ENCODE measurements around the gene BCCIP.

The BCCIP gene

DNA sequence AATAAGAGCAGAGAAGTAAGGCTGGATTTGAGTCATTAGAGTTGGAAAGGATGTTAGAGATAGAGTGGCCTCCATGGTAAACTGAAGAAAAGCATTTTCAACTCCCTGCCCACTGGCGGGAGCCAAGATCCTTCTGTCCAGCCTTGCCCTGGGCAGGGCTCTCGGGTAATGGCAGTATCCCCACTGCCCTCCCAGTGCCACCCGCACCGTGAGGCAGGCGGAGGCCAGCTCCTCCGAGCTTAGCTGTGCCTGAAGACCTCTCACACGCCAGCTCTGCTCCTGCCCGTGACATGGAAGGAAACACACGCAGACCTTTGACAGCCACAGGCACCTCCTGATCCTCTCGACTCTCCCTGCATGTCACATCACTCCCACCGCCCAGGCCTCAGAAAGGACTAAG, 22.3 kb downstream of the BCCIP start:
- H3K79me1 ChIP-seq (ENCODE audit: low read length), result no peaks in the 10 kb centered on the region
- no peak overlapping the region for H3K18ac ChIP-seq (ENCODE audit: low read length)
- H3K9me3 ChIP-seq (ENCODE audit: insufficient read depth, low read depth, low read length), result no peaks in the 10 kb centered on the region
- H3K23ac ChIP-seq (ENCODE audit: low read length), result no peak overlapping the region
- H3K79me2 ChIP-seq (ENCODE audit: control insufficient read depth, insufficient read depth, low read length, poor library complexity), result no peaks in the 10 kb centered on the region
- no peak overlapping the region for H2AFZ ChIP-seq (ENCODE audit: insufficient read depth, low read length, poor library complexity)
- H3K4me3 ChIP-seq (ENCODE audit: low read depth, low read length), result no peak overlapping the region
- no CpG with 5 or more reads among the region's 11 CpGs for WGBS (ENCODE audit: extremely low coverage, insufficient coverage, insufficient read length)
- no peak overlapping the region for H4K91ac ChIP-seq (ENCODE audit: low read depth, low read length)
- no peak overlapping the region for H2BK12ac ChIP-seq (ENCODE audit: low read length)
- no peak overlapping the region for H3K4me2 ChIP-seq (ENCODE audit: low read length)
- no peak overlapping the region for H4K8ac ChIP-seq (ENCODE audit: low read depth, low read length)
- H3K14ac ChIP-seq (ENCODE audit: low read length), result no peak overlapping the region
- H3K27me3 ChIP-seq (ENCODE audit: insufficient read depth, low read length), result no peaks in the 10 kb centered on the region
- no peak overlapping the region for H2AK5ac ChIP-seq (ENCODE audit: low read length)
- H3K4ac ChIP-seq (ENCODE audit: low read depth, low read length), result no peak overlapping the region
- H2BK120ac ChIP-seq (ENCODE audit: insufficient read depth, low read length, poor library complexity), result no peak overlapping the region
- H2BK5ac ChIP-seq (ENCODE audit: low read depth, low read length, poor library complexity), result no peak overlapping the region
- H3K4me1 ChIP-seq (ENCODE audit: control insufficient read depth in 1 of 2, insufficient read depth in 2 of 2, low read length in 2 of 2), result no peaks in the 10 kb centered on the region
- H3K27ac ChIP-seq (ENCODE audit: low read depth, low read length), result no peak overlapping the region
- peaks cover 26 to 45% of the 10 kb centered on the region in 2 experiments for H3K36me3 ChIP-seq (ENCODE audit: control insufficient read depth in 1 of 2, insufficient read depth in 2 of 2, low read length in 2 of 2)
- H3K9ac ChIP-seq (ENCODE audit: low read length), result no peak overlapping the region
- DNase-seq, result no peak
- H4K12ac ChIP-seq (ENCODE audit: low read depth, low read length), result peak overlapping the region; percentile 1

GRCh38 chr10:125846894-125847293, 23.5 kb downstream of the BCCIP start:
- Histone ChIP-seq H3K79me1 (ENCODE audit: low read length) (no peaks in the 10 kb centered on the region), H3K36me3 (ENCODE audit: control insufficient read depth in 1 of 2, insufficient read depth in 2 of 2, low read length in 2 of 2) (peaks cover 27 to 49% of the 10 kb centered on the region in 2 experiments), H2AFZ (ENCODE audit: insufficient read depth, low read length, poor library complexity) (no peak overlapping the region), H2BK12ac (ENCODE audit: low read length) (no peak overlapping the region), H3K27me3 (ENCODE audit: insufficient read depth, low read length) (no peaks in the 10 kb centered on the region), H3K18ac (ENCODE audit: low read length) (no peak overlapping the region), H2BK120ac (ENCODE audit: insufficient read depth, low read length, poor library complexity) (no peak overlapping the region), H2AK5ac (ENCODE audit: low read length) (no peak overlapping the region), H4K8ac (ENCODE audit: low read depth, low read length) (no peak overlapping the region), H3K23ac (ENCODE audit: low read length) (no peak overlapping the region), H3K9ac (ENCODE audit: low read length) (no peak overlapping the region), H3K9me3 (ENCODE audit: insufficient read depth, low read depth, low read length) (no peaks in the 10 kb centered on the region), H3K4ac (ENCODE audit: low read depth, low read length) (no peak overlapping the region), H3K4me2 (ENCODE audit: low read length) (no peak overlapping the region), H3K4me1 (ENCODE audit: control insufficient read depth in 1 of 2, insufficient read depth in 2 of 2, low read length in 2 of 2) (no peaks in the 10 kb centered on the region), H3K4me3 (ENCODE audit: low read depth, low read length) (no peak overlapping the region), H3K27ac (ENCODE audit: low read depth, low read length) (no peak overlapping the region), H4K91ac (ENCODE audit: low read depth, low read length) (no peak overlapping the region), H3K79me2 (ENCODE audit: control insufficient read depth, insufficient read depth, low read length, poor library complexity) (no peaks in the 10 kb centered on the region), H4K12ac (ENCODE audit: low read depth, low read length) (no peak overlapping the region), H2BK5ac (ENCODE audit: low read depth, low read length, poor library complexity) (no peak overlapping the region), H3K14ac (ENCODE audit: low read length) (no peak overlapping the region)
- no CpG with 5 or more reads among the region's 3 CpGs for WGBS (ENCODE audit: extremely low coverage, insufficient coverage, insufficient read length)
- DNase-seq, result no peak

DNA sequence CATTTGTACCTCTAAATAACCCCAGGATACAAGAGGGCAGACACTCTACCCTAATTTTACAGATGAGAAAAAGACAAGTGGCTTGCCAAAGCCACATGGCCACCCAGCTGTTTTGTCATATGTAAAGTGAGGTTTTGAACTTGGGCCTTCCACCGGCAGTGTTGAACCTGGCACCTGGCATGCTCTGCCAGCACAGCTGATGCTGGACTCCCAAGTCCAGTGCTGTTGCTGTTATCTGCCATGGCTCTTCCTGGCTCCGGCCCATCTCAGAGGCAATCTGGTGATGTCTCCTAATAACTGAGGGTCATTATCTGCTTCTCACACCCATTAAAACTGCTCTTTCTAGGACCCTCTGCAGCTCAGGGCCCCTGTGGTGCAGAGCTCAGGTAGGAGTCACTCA, 25.0 kb downstream of the BCCIP start:
- WGBS (ENCODE audit: extremely low coverage, insufficient coverage, insufficient read length), result no CpG with 5 or more reads among the region's 2 CpGs
- no peaks in the 10 kb centered on the region for H3K79me2 ChIP-seq (ENCODE audit: control insufficient read depth, insufficient read depth, low read length, poor library complexity)
- H4K91ac ChIP-seq (ENCODE audit: low read depth, low read length), result no peak overlapping the region
- no peaks in the 10 kb centered on the region for H3K4me1 ChIP-seq (ENCODE audit: control insufficient read depth in 1 of 2, insufficient read depth in 2 of 2, low read length in 2 of 2)
- no peak overlapping the region for H2BK12ac ChIP-seq (ENCODE audit: low read length)
- H3K4me3 ChIP-seq (ENCODE audit: low read depth, low read length), result no peak overlapping the region
- H3K27me3 ChIP-seq (ENCODE audit: insufficient read depth, low read length), result no peaks in the 10 kb centered on the region
- no peak overlapping the region for H3K4ac ChIP-seq (ENCODE audit: low read depth, low read length)
- no peak overlapping the region for H4K8ac ChIP-seq (ENCODE audit: low read depth, low read length)
- no peak overlapping the region for H2BK5ac ChIP-seq (ENCODE audit: low read depth, low read length, poor library complexity)
- no peak for DNase-seq
- no peak overlapping the region for H3K18ac ChIP-seq (ENCODE audit: low read length)
- no peak overlapping the region for H2AK5ac ChIP-seq (ENCODE audit: low read length)
- H3K14ac ChIP-seq (ENCODE audit: low read length), result no peak overlapping the region
- no peaks in the 10 kb centered on the region for H3K79me1 ChIP-seq (ENCODE audit: low read length)
- H3K4me2 ChIP-seq (ENCODE audit: low read length), result no peak overlapping the region
- no peak overlapping the region for H2AFZ ChIP-seq (ENCODE audit: insufficient read depth, low read length, poor library complexity)
- H3K36me3 ChIP-seq (ENCODE audit: control insufficient read depth in 1 of 2, insufficient read depth in 2 of 2, low read length in 2 of 2), result peaks cover 25 to 53% of the 10 kb centered on the region in 2 experiments
- no peak overlapping the region for H3K9ac ChIP-seq (ENCODE audit: low read length)
- H4K12ac ChIP-seq (ENCODE audit: low read depth, low read length), result no peak overlapping the region
- no peak overlapping the region for H3K23ac ChIP-seq (ENCODE audit: low read length)
- no peak overlapping the region for H2BK120ac ChIP-seq (ENCODE audit: insufficient read depth, low read length, poor library complexity)
- H3K9me3 ChIP-seq (ENCODE audit: insufficient read depth, low read depth, low read length), result peaks cover 2% of the 10 kb centered on the region
- H3K27ac ChIP-seq (ENCODE audit: low read depth, low read length), result no peak overlapping the region

- peaks cover 22 to 50% of the 10 kb centered on the region in 2 experiments for H3K36me3 ChIP-seq (ENCODE audit: control insufficient read depth in 1 of 2, insufficient read depth in 2 of 2, low read length in 2 of 2)
- H3K23ac ChIP-seq (ENCODE audit: low read length), result no peak overlapping the region
- no peak overlapping the region for H3K4ac ChIP-seq (ENCODE audit: low read depth, low read length)
- no peaks in the 10 kb centered on the region for H3K4me1 ChIP-seq (ENCODE audit: control insufficient read depth in 1 of 2, insufficient read depth in 2 of 2, low read length in 2 of 2)
- H3K4me2 ChIP-seq (ENCODE audit: low read length), result no peak overlapping the region
- H3K9me3 ChIP-seq (ENCODE audit: insufficient read depth, low read depth, low read length), result peaks cover 2% of the 10 kb centered on the region
- no peak overlapping the region for H4K8ac ChIP-seq (ENCODE audit: low read depth, low read length)
- H4K12ac ChIP-seq (ENCODE audit: low read depth, low read length), result no peak overlapping the region
- no peak overlapping the region for H2AFZ ChIP-seq (ENCODE audit: insufficient read depth, low read length, poor library complexity)
- H3K18ac ChIP-seq (ENCODE audit: low read length), result no peak overlapping the region
- no peak overlapping the region for H2BK12ac ChIP-seq (ENCODE audit: low read length)
- no peak overlapping the region for H2BK5ac ChIP-seq (ENCODE audit: low read depth, low read length, poor library complexity)
- H3K4me3 ChIP-seq (ENCODE audit: low read depth, low read length), result no peak overlapping the region
- no peak overlapping the region for H3K9ac ChIP-seq (ENCODE audit: low read length)
- H3K79me1 ChIP-seq (ENCODE audit: low read length), result no peaks in the 10 kb centered on the region
- WGBS (ENCODE audit: extremely low coverage, insufficient coverage, insufficient read length), result no CpG with 5 or more reads among the region's 2 CpGs
- H3K79me2 ChIP-seq (ENCODE audit: control insufficient read depth, insufficient read depth, low read length, poor library complexity), result no peaks in the 10 kb centered on the region
- no peak overlapping the region for H3K14ac ChIP-seq (ENCODE audit: low read length)
- no peak overlapping the region for H3K27ac ChIP-seq (ENCODE audit: low read depth, low read length)
- DNase-seq, result no peak
- H3K27me3 ChIP-seq (ENCODE audit: insufficient read depth, low read length), result no peaks in the 10 kb centered on the region
- H2BK120ac ChIP-seq (ENCODE audit: insufficient read depth, low read length, poor library complexity), result no peak overlapping the region
- no peak overlapping the region for H4K91ac ChIP-seq (ENCODE audit: low read depth, low read length)
- H2AK5ac ChIP-seq (ENCODE audit: low read length), result no peak overlapping the region
Measured at GRCh38 chr10:125848857-125849256, 25.5 kb downstream of the BCCIP start.
